Liver (tissue), 9 donors: ENCODE data around the gene ITPA. TPM values are rescaled to one million over a fixed set of nuclear protein-coding genes. Genes with fewer than 3 reads are reported as not detected.

ENCODE experiments used
- DNase-seq: peaks from one replicate; pipeline ENCODE4 v3.0.0-alpha.2; 2017; ENCODE audit warnings: low spot score
- H3K27ac ChIP-seq, 2 donors: one replicate each; pipeline ENCODE4 v1.7.0; 2013; ENCODE audit warnings: inconsistent platforms in 2 of 2, low read length in 2 of 2, control low read depth in 1 of 2, low read depth in 1 of 2, mild to moderate bottlenecking in 1 of 2
- H3K27me3 ChIP-seq, 4 donors: one replicate each; pipeline versions ENCODE4 v1.6.1 to v1.7.0; 2013; ENCODE audit warnings: low read length in 3 of 4, inconsistent platforms in 1 of 4, mild to moderate bottlenecking in 1 of 4, moderate library complexity in 1 of 4; ENCODE audit not compliant: control insufficient read depth in 4 of 4, insufficient read depth in 4 of 4
- H3K36me3 ChIP-seq, 4 donors: one replicate each; pipeline versions ENCODE4 v1.6.1 to v1.7.0; 2013; ENCODE audit warnings: low read length in 3 of 4, mild to moderate bottlenecking in 3 of 4, low read depth in 1 of 4, moderate library complexity in 1 of 4; ENCODE audit not compliant: control insufficient read depth in 4 of 4, insufficient read depth in 3 of 4
- H3K4me1 ChIP-seq, 4 donors: one replicate each; pipeline versions ENCODE4 v1.6.1 to v1.7.0; 2013; ENCODE audit warnings: low read length in 3 of 4, mild to moderate bottlenecking in 3 of 4, moderate library complexity in 1 of 4; ENCODE audit not compliant: control insufficient read depth in 4 of 4, insufficient read depth in 4 of 4
- H3K4me3 ChIP-seq, 3 donors: one replicate each; pipeline versions ENCODE4 v1.6.1 to v1.7.0; 2013; ENCODE audit warnings: low read length in 3 of 3, control low read depth in 1 of 3, low read depth in 1 of 3, mild to moderate bottlenecking in 1 of 3
- H3K9ac ChIP-seq, 2 donors: one replicate each; pipeline ENCODE4 v1.7.0; 2013; ENCODE audit warnings: low read length in 2 of 2, mild to moderate bottlenecking in 2 of 2, moderate library complexity in 2 of 2, control low read depth in 1 of 2, low read depth in 1 of 2
- H3K9me3 ChIP-seq, 4 donors: one replicate each; pipeline versions ENCODE4 v1.6.1 to v1.7.0; 2013; ENCODE audit warnings: low read length in 3 of 4; ENCODE audit not compliant: control insufficient read depth in 4 of 4
- EGR1 ChIP-seq, 2 donors: IDR thresholded peaks; 2 replicates each; pipeline ENCODE4 v1.6.1; 2016 to 2018; ENCODE audit warnings: antibody characterized with exemption in 2 of 2, low read depth in 2 of 2
- FOXA1 ChIP-seq: IDR thresholded peaks from 2 replicates; pipeline ENCODE4 v1.6.1; 2016; ENCODE audit warnings: antibody characterized with exemption
- FOXA2 ChIP-seq: IDR thresholded peaks from 2 replicates; pipeline ENCODE4 v1.6.1; 2016; ENCODE audit warnings: antibody characterized with exemption
- GABPA ChIP-seq, 2 donors: IDR thresholded peaks in 1 of 2; conservative IDR thresholded peaks in 1 of 2; 2 replicates each; pipeline ENCODE4 v1.6.1; 2016; ENCODE audit warnings: antibody characterized with exemption in 2 of 2, mild to moderate bottlenecking in 1 of 2, moderate library complexity in 1 of 2
- HNF4A ChIP-seq, 2 donors: conservative IDR thresholded peaks; 2 replicates each; pipeline ENCODE4 v1.6.1; 2016; ENCODE audit warnings: antibody characterized with exemption in 2 of 2, mild to moderate bottlenecking in 2 of 2
- HNF4G ChIP-seq: IDR thresholded peaks from 2 replicates; pipeline ENCODE4 v1.6.1; 2016; ENCODE audit warnings: antibody characterized with exemption
- JUND ChIP-seq, 2 donors: IDR thresholded peaks; 2 replicates each; pipeline ENCODE4 v1.6.1; 2016; ENCODE audit warnings: antibody characterized with exemption in 2 of 2
- NR2F2 ChIP-seq: IDR thresholded peaks from 2 replicates; pipeline ENCODE4 v1.6.1; 2016; ENCODE audit warnings: antibody characterized with exemption
- RAD21 ChIP-seq, 2 donors: IDR thresholded peaks; 2 replicates each; pipeline ENCODE4 v1.6.1; 2016; ENCODE audit warnings: antibody characterized with exemption in 2 of 2, mild to moderate bottlenecking in 2 of 2
- RXRA ChIP-seq, 2 donors: IDR thresholded peaks; 2 replicates each; pipeline ENCODE4 v1.6.1; 2017 to 2018; ENCODE audit warnings: antibody characterized with exemption in 2 of 2, mild to moderate bottlenecking in 1 of 2
- SP1 ChIP-seq: IDR thresholded peaks from 2 replicates; pipeline ENCODE4 v1.6.1; 2018; ENCODE audit warnings: antibody characterized with exemption, mild to moderate bottlenecking
- TAF1 ChIP-seq: conservative IDR thresholded peaks from 2 replicates; pipeline ENCODE4 v1.6.1; 2016; ENCODE audit warnings: antibody characterized with exemption, mild to moderate bottlenecking
- WGBS: extraction: QIAGEN DNeasy Blood & Tissue Kit; methylation state at CpG from one replicate; pipeline ENCODE4 v1.1.7; 2013; 5-methylcytosine and 5-hydroxymethylcytosine counted together
- polyA plus RNA-seq, 2 donors: library from polyadenylated mRNA; stranded (reverse) in 1 of 2; unstranded in 1 of 2; fragments of 200-250 nt in 1 of 2; fragments of >200 nt in 1 of 2; fragmentation: Nextera tagmentation in 1 of 2; extraction: Ambion mirVana in 1 of 2; gene quantifications; one replicate each; pipeline versions ENCODE4 v1.2.1 to v1.2.3, GENCODE V29; 2013 to 2015
- total RNA-seq, 2 donors: library from RNA; depleted of rRNA; stranded (reverse); fragments of >200 nt; gene quantifications; one replicate each; pipeline ENCODE4 v1.2.3, GENCODE V29; 2014
- TF ChIP-seq, protein P1 (sequence below): IDR thresholded peaks from 2 replicates; pipeline ENCODE4 v1.6.1; 2016; ENCODE audit warnings: antibody characterized with exemption
- TF ChIP-seq, protein P2 (sequence below): IDR thresholded peaks from 2 replicates; pipeline ENCODE4 v1.6.1; 2016; ENCODE audit warnings: antibody characterized with exemption, mild to moderate bottlenecking
- TF ChIP-seq, protein P3 (sequence below): fragments of 150-350 bp; IDR thresholded peaks from 2 replicates; pipeline ENCODE4 v1.5.1; 2017; ENCODE audit warnings: improper control_type of control experiment, low read depth, low read length; ENCODE audit not compliant: missing input control
- TF ChIP-seq, protein P4 (sequence below): IDR thresholded peaks from 2 replicates; pipeline ENCODE4 v1.6.1; 2016; ENCODE audit warnings: antibody characterized with exemption
- donor health status: healthy.
- donor health status: healthy.
- donor health status: healthy.
- donor health status: healthy.
- donor health status: healthy.

Gene ITPA
- total and polyA plus RNA-seq, 4 donors, result 14.4 to 39.8 (median 19.7) TPM

DNA sequence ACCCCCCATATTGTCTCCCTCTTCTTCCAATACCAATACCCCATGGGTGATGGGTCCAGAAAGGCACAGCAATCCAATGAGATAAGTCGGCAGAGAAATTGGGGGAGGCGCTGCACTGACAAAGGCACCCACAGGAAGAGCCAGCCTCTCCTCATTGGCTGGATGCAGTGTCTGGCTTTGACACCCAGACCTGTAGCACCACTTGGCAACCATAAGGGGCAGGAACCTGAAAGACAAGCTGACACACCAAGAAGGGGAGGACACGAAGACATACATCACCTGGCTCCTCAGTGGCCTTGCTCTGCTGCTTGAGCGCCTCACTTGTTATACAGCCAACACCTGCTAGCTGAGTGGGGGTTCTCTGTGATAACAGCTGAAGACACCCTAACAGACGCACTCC, 49.1 kb downstream of the ITPA start:
- H3K27ac ChIP-seq, result no peak overlapping the region
- no peak for DNase-seq
- no peaks in the 10 kb centered on the region for H3K4me1 ChIP-seq
- no peak overlapping the region for H3K4me3 ChIP-seq
- no peak overlapping the region for H3K9ac ChIP-seq
- H3K36me3 ChIP-seq, result peaks cover 7 to 33% (median 8%) of the 10 kb centered on the region in 4 donors
- H3K9me3 ChIP-seq, result no peaks in the 10 kb centered on the region
- TF ChIP-seq HNF4A (conservative IDR thresholded peaks at IDR 0.05) (no peak), FOXA2 (no peak)
- no peaks in the 10 kb centered on the region for H3K27me3 ChIP-seq
- WGBS, result 94% methylated on average over 5 of the region's 5 CpGs

DNA sequence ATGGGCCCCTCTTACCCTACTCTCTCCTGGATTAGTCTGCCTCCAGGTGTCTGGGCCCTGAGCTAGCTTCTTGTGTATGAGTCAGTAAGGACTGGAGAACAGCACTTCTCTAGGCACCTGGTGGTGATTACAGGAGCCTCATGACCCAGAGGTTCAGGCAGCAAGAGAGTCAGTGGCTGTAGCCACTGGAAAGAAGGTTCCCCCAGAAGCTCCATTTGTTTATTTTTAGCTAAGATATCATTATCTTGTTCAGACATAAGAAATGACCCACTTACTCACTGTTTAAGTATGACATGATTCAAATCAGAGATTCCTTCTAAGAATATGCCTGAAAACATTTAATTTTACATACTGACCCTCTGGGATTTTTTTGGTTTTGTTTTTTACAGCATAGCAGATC, 53.3 kb downstream of the ITPA start:
- Histone ChIP-seq H3K4me1 (no peaks in the 10 kb centered on the region), H3K4me3 (no peak overlapping the region), H3K27me3 (no peaks in the 10 kb centered on the region), H3K9me3 (no peaks in the 10 kb centered on the region), H3K36me3 (peaks cover 5 to 18% (median 6%) of the 10 kb centered on the region in 4 donors), H3K9ac (no peak overlapping the region), H3K27ac (no peak overlapping the region)
- no peak for DNase-seq
- TF ChIP-seq, protein P1, sequence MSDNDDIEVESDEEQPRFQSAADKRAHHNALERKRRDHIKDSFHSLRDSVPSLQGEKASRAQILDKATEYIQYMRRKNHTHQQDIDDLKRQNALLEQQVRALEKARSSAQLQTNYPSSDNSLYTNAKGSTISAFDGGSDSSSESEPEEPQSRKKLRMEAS, result no peak
- TF ChIP-seq RXRA (IDR thresholded peaks at IDR 0.05) (no peak), EGR1 (IDR thresholded peaks at IDR 0.05; ENCODE audit: low read depth in 2 of 2) (no peak), NR2F2 (no peak), FOXA2 (no peak), HNF4A (conservative IDR thresholded peaks at IDR 0.05) (no peak), SP1 (no peak), FOXA1 (no peak)
- TF ChIP-seq, protein P2, sequence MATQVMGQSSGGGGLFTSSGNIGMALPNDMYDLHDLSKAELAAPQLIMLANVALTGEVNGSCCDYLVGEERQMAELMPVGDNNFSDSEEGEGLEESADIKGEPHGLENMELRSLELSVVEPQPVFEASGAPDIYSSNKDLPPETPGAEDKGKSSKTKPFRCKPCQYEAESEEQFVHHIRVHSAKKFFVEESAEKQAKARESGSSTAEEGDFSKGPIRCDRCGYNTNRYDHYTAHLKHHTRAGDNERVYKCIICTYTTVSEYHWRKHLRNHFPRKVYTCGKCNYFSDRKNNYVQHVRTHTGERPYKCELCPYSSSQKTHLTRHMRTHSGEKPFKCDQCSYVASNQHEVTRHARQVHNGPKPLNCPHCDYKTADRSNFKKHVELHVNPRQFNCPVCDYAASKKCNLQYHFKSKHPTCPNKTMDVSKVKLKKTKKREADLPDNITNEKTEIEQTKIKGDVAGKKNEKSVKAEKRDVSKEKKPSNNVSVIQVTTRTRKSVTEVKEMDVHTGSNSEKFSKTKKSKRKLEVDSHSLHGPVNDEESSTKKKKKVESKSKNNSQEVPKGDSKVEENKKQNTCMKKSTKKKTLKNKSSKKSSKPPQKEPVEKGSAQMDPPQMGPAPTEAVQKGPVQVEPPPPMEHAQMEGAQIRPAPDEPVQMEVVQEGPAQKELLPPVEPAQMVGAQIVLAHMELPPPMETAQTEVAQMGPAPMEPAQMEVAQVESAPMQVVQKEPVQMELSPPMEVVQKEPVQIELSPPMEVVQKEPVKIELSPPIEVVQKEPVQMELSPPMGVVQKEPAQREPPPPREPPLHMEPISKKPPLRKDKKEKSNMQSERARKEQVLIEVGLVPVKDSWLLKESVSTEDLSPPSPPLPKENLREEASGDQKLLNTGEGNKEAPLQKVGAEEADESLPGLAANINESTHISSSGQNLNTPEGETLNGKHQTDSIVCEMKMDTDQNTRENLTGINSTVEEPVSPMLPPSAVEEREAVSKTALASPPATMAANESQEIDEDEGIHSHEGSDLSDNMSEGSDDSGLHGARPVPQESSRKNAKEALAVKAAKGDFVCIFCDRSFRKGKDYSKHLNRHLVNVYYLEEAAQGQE, result no peak

DNA sequence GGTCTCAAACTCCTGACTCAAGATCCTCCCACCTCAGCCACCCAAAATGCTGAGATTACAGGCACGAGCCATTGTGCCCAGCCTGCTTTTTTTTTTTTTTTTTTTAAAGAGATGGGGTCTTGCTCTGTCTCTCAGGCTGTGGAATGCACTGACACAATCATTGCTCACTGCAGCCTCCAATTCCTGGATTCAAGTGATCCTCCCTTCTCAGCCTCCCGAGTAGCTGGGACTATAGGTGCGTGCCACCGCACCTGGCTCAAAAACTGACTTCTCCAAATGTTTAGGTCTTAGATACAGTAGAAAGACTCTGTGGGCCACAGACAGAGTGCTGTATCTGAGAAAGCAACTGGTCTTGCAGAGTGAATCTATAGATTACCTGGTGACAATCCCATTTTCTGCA, 60.8 kb downstream of the ITPA start:
- 98% methylated on average over 4 of the region's 4 CpGs for WGBS
- no peaks in the 10 kb centered on the region for H3K4me1 ChIP-seq

More for the DNA sequence above, 60.8 kb downstream of the ITPA start:
- H3K9ac ChIP-seq, result no peak overlapping the region
- no peaks in the 10 kb centered on the region for H3K9me3 ChIP-seq
- H3K4me3 ChIP-seq, result no peak overlapping the region
- no peaks in the 10 kb centered on the region for H3K27me3 ChIP-seq
- no peak for DNase-seq
- no peak for TF ChIP-seq HNF4G
- TF ChIP-seq RAD21 (IDR thresholded peaks at IDR 0.05), result no peak
- TF ChIP-seq, protein P3, sequence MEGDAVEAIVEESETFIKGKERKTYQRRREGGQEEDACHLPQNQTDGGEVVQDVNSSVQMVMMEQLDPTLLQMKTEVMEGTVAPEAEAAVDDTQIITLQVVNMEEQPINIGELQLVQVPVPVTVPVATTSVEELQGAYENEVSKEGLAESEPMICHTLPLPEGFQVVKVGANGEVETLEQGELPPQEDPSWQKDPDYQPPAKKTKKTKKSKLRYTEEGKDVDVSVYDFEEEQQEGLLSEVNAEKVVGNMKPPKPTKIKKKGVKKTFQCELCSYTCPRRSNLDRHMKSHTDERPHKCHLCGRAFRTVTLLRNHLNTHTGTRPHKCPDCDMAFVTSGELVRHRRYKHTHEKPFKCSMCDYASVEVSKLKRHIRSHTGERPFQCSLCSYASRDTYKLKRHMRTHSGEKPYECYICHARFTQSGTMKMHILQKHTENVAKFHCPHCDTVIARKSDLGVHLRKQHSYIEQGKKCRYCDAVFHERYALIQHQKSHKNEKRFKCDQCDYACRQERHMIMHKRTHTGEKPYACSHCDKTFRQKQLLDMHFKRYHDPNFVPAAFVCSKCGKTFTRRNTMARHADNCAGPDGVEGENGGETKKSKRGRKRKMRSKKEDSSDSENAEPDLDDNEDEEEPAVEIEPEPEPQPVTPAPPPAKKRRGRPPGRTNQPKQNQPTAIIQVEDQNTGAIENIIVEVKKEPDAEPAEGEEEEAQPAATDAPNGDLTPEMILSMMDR, result no peak
- no peak for TF ChIP-seq FOXA2
- no peak for TF ChIP-seq GABPA (IDR thresholded peaks at IDR 0.05 in 1 of 2, conservative IDR thresholded peaks at IDR 0.05 in 1 of 2)
- TF ChIP-seq JUND (IDR thresholded peaks at IDR 0.05), result no peak
- no peak for TF ChIP-seq NR2F2
- TF ChIP-seq RXRA (IDR thresholded peaks at IDR 0.05), result no peak
- TF ChIP-seq, protein P2, result no peak
- TF ChIP-seq, protein P4, sequence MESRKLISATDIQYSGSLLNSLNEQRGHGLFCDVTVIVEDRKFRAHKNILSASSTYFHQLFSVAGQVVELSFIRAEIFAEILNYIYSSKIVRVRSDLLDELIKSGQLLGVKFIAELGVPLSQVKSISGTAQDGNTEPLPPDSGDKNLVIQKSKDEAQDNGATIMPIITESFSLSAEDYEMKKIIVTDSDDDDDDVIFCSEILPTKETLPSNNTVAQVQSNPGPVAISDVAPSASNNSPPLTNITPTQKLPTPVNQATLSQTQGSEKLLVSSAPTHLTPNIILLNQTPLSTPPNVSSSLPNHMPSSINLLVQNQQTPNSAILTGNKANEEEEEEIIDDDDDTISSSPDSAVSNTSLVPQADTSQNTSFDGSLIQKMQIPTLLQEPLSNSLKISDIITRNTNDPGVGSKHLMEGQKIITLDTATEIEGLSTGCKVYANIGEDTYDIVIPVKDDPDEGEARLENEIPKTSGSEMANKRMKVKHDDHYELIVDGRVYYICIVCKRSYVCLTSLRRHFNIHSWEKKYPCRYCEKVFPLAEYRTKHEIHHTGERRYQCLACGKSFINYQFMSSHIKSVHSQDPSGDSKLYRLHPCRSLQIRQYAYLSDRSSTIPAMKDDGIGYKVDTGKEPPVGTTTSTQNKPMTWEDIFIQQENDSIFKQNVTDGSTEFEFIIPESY, result no peak
- no peak for TF ChIP-seq TAF1
- no peak for TF ChIP-seq HNF4A (conservative IDR thresholded peaks at IDR 0.05)
- peaks cover 0 to 9% (median 2%) of the 10 kb centered on the region in 4 donors for H3K36me3 ChIP-seq
- no peak overlapping the region for H3K27ac ChIP-seq
